ENCODE data around the gene NOC2L. TPM values are rescaled to one million over a fixed set of nuclear protein-coding genes. Genes with fewer than 3 reads are reported as not detected.

NOC2L gene
- total RNA-seq, 1 donor from 2014 or later, result 106 TPM

- Mint-ChIP-seq H3K9me3 (no peaks in the 10 kb centered on the region), H3K27me3 (ENCODE audit: low read depth) (peaks cover 74% of the 10 kb centered on the region), H3K36me3 (ENCODE audit: low read depth) (no peaks in the 10 kb centered on the region), H3K4me1 (no peaks in the 10 kb centered on the region), H3K4me3 (no peak overlapping the region), H3K27ac (ENCODE audit: unreplicated experiment) (no peak overlapping the region)
- no peak for TF ChIP-seq CTCF (conservative IDR thresholded peaks at IDR 0.05)
- DNase-seq (ENCODE audit: low read depth, low spot score), result no peak
These were observed 44.2 kb downstream of the NOC2L start for GRCh38 chr1:914891-915280.

GRCh38 chr1:914131-914890 lies 44.7 kb downstream of the NOC2L start:
- Mint-ChIP-seq H3K27ac (ENCODE audit: unreplicated experiment) (no peak overlapping the region), H3K27me3 (ENCODE audit: low read depth) (peaks cover 73% of the 10 kb centered on the region), H3K4me3 (no peak overlapping the region), H3K4me1 (no peaks in the 10 kb centered on the region), H3K9me3 (no peaks in the 10 kb centered on the region), H3K36me3 (ENCODE audit: low read depth) (no peaks in the 10 kb centered on the region)
- DNase-seq (ENCODE audit: low read depth, low spot score), result no peak
- TF ChIP-seq CTCF (conservative IDR thresholded peaks at IDR 0.05), result no peak

- Mint-ChIP-seq H3K4me1 (no peaks in the 10 kb centered on the region), H3K4me3 (no peak overlapping the region), H3K9me3 (no peaks in the 10 kb centered on the region), H3K27me3 (ENCODE audit: low read depth) (peaks cover 69% of the 10 kb centered on the region), H3K36me3 (ENCODE audit: low read depth) (no peaks in the 10 kb centered on the region), H3K27ac (ENCODE audit: unreplicated experiment) (no peak overlapping the region)
- no peak for TF ChIP-seq CTCF (conservative IDR thresholded peaks at IDR 0.05)
- DNase-seq (ENCODE audit: low read depth, low spot score), result no peak
These were observed 45.4 kb downstream of the NOC2L start for GRCh38 chr1:913491-914130.

- peak; percentile 52 for TF ChIP-seq CTCF (conservative IDR thresholded peaks at IDR 0.05)
- no peak overlapping the region for H3K27ac Mint-ChIP-seq (ENCODE audit: unreplicated experiment)
- peaks cover 62% of the 10 kb centered on the region for H3K27me3 Mint-ChIP-seq (ENCODE audit: low read depth)
- peak overlapping the region; percentile 14 for H3K4me3 Mint-ChIP-seq
- no peaks in the 10 kb centered on the region for H3K36me3 Mint-ChIP-seq (ENCODE audit: low read depth)
- H3K9me3 Mint-ChIP-seq, result no peaks in the 10 kb centered on the region
- DNase-seq (ENCODE audit: low read depth, low spot score), result no peak
- no peaks in the 10 kb centered on the region for H3K4me1 Mint-ChIP-seq
These were observed 46.2 kb downstream of the NOC2L start for GRCh38 chr1:912740-913301.

- Mint-ChIP-seq H3K27me3 (ENCODE audit: low read depth) (peaks cover 56% of the 10 kb centered on the region), H3K27ac (ENCODE audit: unreplicated experiment) (no peak overlapping the region), H3K9me3 (no peaks in the 10 kb centered on the region), H3K4me1 (no peaks in the 10 kb centered on the region), H3K36me3 (ENCODE audit: low read depth) (no peaks in the 10 kb centered on the region), H3K4me3 (peak overlapping the region; percentile 15)
- TF ChIP-seq CTCF (conservative IDR thresholded peaks at IDR 0.05), result no peak
- no peak for DNase-seq (ENCODE audit: low read depth, low spot score)
These were observed 46.9 kb downstream of the NOC2L start for GRCh38 chr1:911875-912739.

All from neural crest cell (in vitro differentiated cells).